GM12891 (cell line): Measurements from ENCODE around the gene SIL1.

Experiments used
- POLR2A ChIP-seq: IDR thresholded peaks from 2 replicates; pipeline ENCODE4 v1.6.1; 2011; ENCODE audit warnings: low read depth, low read length, control low read depth
- POLR2AphosphoS5 ChIP-seq: IDR thresholded peaks from 2 replicates; pipeline ENCODE4 v1.6.1; 2011; ENCODE audit warnings: low read depth, low read length, control low read depth

DNA sequence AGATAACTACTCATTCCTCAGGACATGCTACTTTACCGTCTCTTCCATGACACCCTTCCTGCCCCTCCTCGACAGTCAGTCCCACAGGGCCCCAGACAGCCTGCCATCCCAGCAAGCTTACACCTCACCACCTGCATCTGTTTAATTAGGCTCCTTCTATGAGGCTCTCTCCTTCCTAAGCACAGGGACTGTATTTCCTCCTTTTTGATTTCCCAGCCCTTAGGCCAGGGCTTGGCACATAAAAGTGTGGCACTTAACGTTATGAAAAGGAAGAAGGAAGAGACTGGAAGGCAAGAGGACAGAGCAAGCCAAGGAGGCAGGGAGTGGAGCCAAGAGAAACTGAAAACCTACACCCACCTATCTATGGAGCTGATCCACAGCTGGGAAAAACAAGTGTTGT, 146.8 kb downstream of the SIL1 start:
- TF ChIP-seq POLR2AphosphoS5 (no peak), POLR2A (no peak)
